A549 (cell line): ENCODE data around the gene NUP210. TPM values are rescaled to one million over a fixed set of nuclear protein-coding genes. Genes with fewer than 3 reads are reported as not detected.

ENCODE experiments used
- ATAC-seq, 2 experiments: fragments of 200-7000 bp in 1 of 2; fragments of >200 bp in 1 of 2; cut with Nextera tagmentation in 1 of 2; cut with Tn5 transposase in 1 of 2; 3 replicates each; pipeline versions ENCODE4 v1.8.0 to v1.9.1; 2018 to 2020; ENCODE audit warnings: mild to moderate bottlenecking in 1 of 2, moderate library complexity in 1 of 2
- CTCF ChIA-PET: fragments of 300-600 bp; sonication (Branson Sonifier 250); formaldehyde crosslinking; extraction: SDS; loops from one replicate; lab custom pipeline; 2021; ENCODE audit warnings: antibody characterized with exemption, inconsistent platforms; lab: Yijun Ruan, JAX
- POLR2A ChIA-PET: fragments of 350-600 bp; formaldehyde crosslinking; extraction: SDS; loops from one replicate; lab custom pipeline; 2021; ENCODE audit warnings: antibody characterized with exemption, inconsistent platforms; lab: Yijun Ruan, JAX
- DNase-seq, 2 experiments: peaks; one replicate each; pipeline versions ENCODE4 v3.0.0 to v3.0.0-alpha.2; 2011 to 2016; ENCODE audit warnings: low read depth in 1 of 2, low spot score in 1 of 2
- FAIRE-seq: peaks from 2 replicates; lab custom pipeline; 2011; peaks lifted over from hg19 to GRCh38; lab: Jason Lieb, UNC
- H3K27ac ChIP-seq, 2 experiments: fragments of >200 bp; sonication (Bioruptor Twin); formaldehyde crosslinking; 3 replicates each; pipeline ENCODE4 v1.5.1; 2016 to 2017
- H3K4me1 ChIP-seq: fragments of >200 bp; sonication (Bioruptor Twin); formaldehyde crosslinking; 3 replicates; pipeline ENCODE4 v1.6.1; 2016
- H3K4me2 ChIP-seq: fragments of >200 bp; sonication (Bioruptor Twin); formaldehyde crosslinking; 3 replicates; pipeline ENCODE4 v1.6.1; 2016
- H3K4me3 ChIP-seq: fragments of >200 bp; sonication (Bioruptor Twin); formaldehyde crosslinking; 3 replicates; pipeline ENCODE4 v1.5.1; 2016
- H3K9me3 ChIP-seq: fragments of >200 bp; sonication (Bioruptor Twin); formaldehyde crosslinking; 3 replicates; pipeline ENCODE4 v1.6.1; 2016
- CBX2 ChIP-seq: fragments of 200-600 bp; sonication (generic); IDR thresholded peaks from 2 replicates; pipeline ENCODE4 v1.6.1; 2016; ENCODE audit warnings: low read depth, mild to moderate bottlenecking, borderline replicate concordance
- CHD4 ChIP-seq: fragments of 200-600 bp; sonication (generic); IDR thresholded peaks from 2 replicates; pipeline ENCODE4 v1.6.1; 2016; ENCODE audit warnings: antibody characterized with exemption, mild to moderate bottlenecking, borderline replicate concordance
- EHMT2 ChIP-seq: fragments of 200-600 bp; sonication (generic); IDR thresholded peaks from 2 replicates; pipeline ENCODE4 v1.6.1; 2016; ENCODE audit warnings: antibody characterized with exemption, low read depth, mild to moderate bottlenecking, moderate library complexity
- ELK1 ChIP-seq: fragments of 150-350 bp; IDR thresholded peaks from 2 replicates; pipeline ENCODE4 v1.6.1; 2014; ENCODE audit warnings: low read depth, mild to moderate bottlenecking, low read length
- EP300 ChIP-seq, 2 experiments: fragments of >200 bp; sonication (Bioruptor Twin); formaldehyde crosslinking; IDR thresholded peaks; 2 replicates in 1 of 2; 3 replicates in 1 of 2; pipeline ENCODE4 v1.6.1; 2016 to 2017
- ESRRA ChIP-seq: fragments of 150-350 bp; IDR thresholded peaks from 2 replicates; pipeline ENCODE4 v1.6.1; 2014; ENCODE audit warnings: mild to moderate bottlenecking, low read length, borderline replicate concordance
- FOSB ChIP-seq: fragments of 250-450 bp; sonication (Bioruptor Pico); IDR thresholded peaks from 2 replicates; pipeline ENCODE4 v1.5.0; 2020; ENCODE audit warnings: mild to moderate bottlenecking, moderate library complexity
- FOSL2 ChIP-seq, 2 experiments: fragments of 450-650 bp in 1 of 2; fragments of >200 bp in 1 of 2; sonication (Bioruptor Twin) in 1 of 2; formaldehyde crosslinking; IDR thresholded peaks; 2 replicates each; pipeline versions ENCODE4 v1.5.0 to v1.6.1; 2016 to 2020; ENCODE audit warnings: mild to moderate bottlenecking in 1 of 2, moderate library complexity in 1 of 2
- HEYL ChIP-seq: fragments of 250-450 bp; sonication (Bioruptor Pico); IDR thresholded peaks from 2 replicates; pipeline ENCODE4 v1.8.0; 2021; ENCODE audit warnings: mild to moderate bottlenecking, moderate library complexity
- HOXB13 ChIP-seq: fragments of 250-450 bp; sonication (Bioruptor Pico); IDR thresholded peaks from 2 replicates; pipeline ENCODE4 v1.5.0; 2020; ENCODE audit warnings: low read depth, mild to moderate bottlenecking, moderate library complexity
- HOXB5 ChIP-seq: fragments of 250-450 bp; sonication (Bioruptor Pico); IDR thresholded peaks from 2 replicates; pipeline ENCODE4 v1.5.0; 2020; ENCODE audit warnings: mild to moderate bottlenecking, moderate library complexity
- JUNB ChIP-seq: fragments of >200 bp; sonication (Bioruptor Twin); formaldehyde crosslinking; IDR thresholded peaks from 2 replicates; pipeline ENCODE4 v1.6.1; 2016
- KDM1A ChIP-seq: fragments of 200-600 bp; sonication (generic); IDR thresholded peaks from 2 replicates; pipeline ENCODE4 v1.6.1; 2016; ENCODE audit warnings: low read depth, mild to moderate bottlenecking
- KDM5A ChIP-seq: fragments of 200-600 bp; sonication (generic); IDR thresholded peaks from 2 replicates; pipeline ENCODE4 v1.6.1; 2016; ENCODE audit warnings: antibody characterized with exemption, mild to moderate bottlenecking
- MYC ChIP-seq: IDR thresholded peaks from 2 replicates; pipeline ENCODE4 v1.6.1; 2012; ENCODE audit warnings: mild to moderate bottlenecking, inconsistent platforms, low read length, improper control_type of control experiment, borderline replicate concordance
- NR3C1 ChIP-seq: fragments of >200 bp; sonication (Bioruptor Twin); formaldehyde crosslinking; IDR thresholded peaks from 3 replicates; pipeline ENCODE4 v1.6.1; 2017
- PHF8 ChIP-seq: fragments of 200-600 bp; sonication (generic); IDR thresholded peaks from 2 replicates; pipeline ENCODE4 v1.6.1; 2016; ENCODE audit warnings: low read depth, mild to moderate bottlenecking, antibody characterized with exemption, moderate library complexity, borderline replicate concordance
- RARB ChIP-seq: fragments of 250-450 bp; sonication (Bioruptor Pico); IDR thresholded peaks from 2 replicates; pipeline ENCODE4 v1.8.0; 2021; ENCODE audit warnings: mild to moderate bottlenecking, moderate library complexity
- RNF2 ChIP-seq: fragments of 200-600 bp; sonication (generic); IDR thresholded peaks from 2 replicates; pipeline ENCODE4 v1.6.1; 2016; ENCODE audit warnings: low read depth, mild to moderate bottlenecking, antibody characterized with exemption, moderate library complexity, borderline replicate concordance
- SMC3 ChIP-seq: fragments of >200 bp; sonication (Bioruptor Twin); formaldehyde crosslinking; IDR thresholded peaks from 3 replicates; pipeline ENCODE4 v1.6.1; 2018; ENCODE audit warnings: inconsistent platforms
- TFCP2L1 ChIP-seq: fragments of 250-450 bp; sonication (Bioruptor Pico); IDR thresholded peaks from 2 replicates; pipeline ENCODE4 v1.5.0; 2021; ENCODE audit warnings: mild to moderate bottlenecking
- TP53 ChIP-seq: fragments of 250-450 bp; sonication (Bioruptor Pico); IDR thresholded peaks from 2 replicates; pipeline ENCODE4 v1.5.0; 2021; ENCODE audit warnings: mild to moderate bottlenecking, moderate library complexity
- ZNF302 ChIP-seq: fragments of 250-450 bp; sonication (Bioruptor Pico); IDR thresholded peaks from 2 replicates; pipeline ENCODE4 v1.9.0; 2021; ENCODE audit warnings: inconsistent platforms, mild to moderate bottlenecking, moderate library complexity
- ZSCAN20 ChIP-seq: fragments of 250-450 bp; sonication (Bioruptor Pico); IDR thresholded peaks from 2 replicates; pipeline ENCODE4 v1.8.0; 2022; ENCODE audit warnings: mild to moderate bottlenecking, moderate library complexity
- WGBS: methylation state at CpG from one replicate; pipeline ENCODE4 v1.1.6; 2017; ENCODE audit errors: missing lambda C conversion rate; 5-methylcytosine and 5-hydroxymethylcytosine counted together
- polyA plus RNA-seq, 4 experiments: library from polyadenylated mRNA; depleted of rRNA in 3 of 4; stranded (reverse); fragments of >200 nt; fragmentation: RNase III in 1 of 4; extraction: RNeasy Plus Mini Kit Qiagen cat#74134 plus additional on column Dnase treatment in 1 of 4; gene quantifications; 2 replicates in 3 of 4; 3 replicates in 1 of 4; pipeline ENCODE4 v1.2.3, GENCODE V29; 2011 to 2017
- TF ChIP-seq, protein P1 (sequence below): fragments of >200 bp; sonication (Bioruptor Twin); formaldehyde crosslinking; IDR thresholded peaks from 3 replicates; pipeline ENCODE4 v1.5.1; 2016

The NUP210 gene
- polyA plus RNA-seq, 2 of the 4 experiments (the other 2 are of a cell fraction), result 25.7 to 28.1 TPM

DNA sequence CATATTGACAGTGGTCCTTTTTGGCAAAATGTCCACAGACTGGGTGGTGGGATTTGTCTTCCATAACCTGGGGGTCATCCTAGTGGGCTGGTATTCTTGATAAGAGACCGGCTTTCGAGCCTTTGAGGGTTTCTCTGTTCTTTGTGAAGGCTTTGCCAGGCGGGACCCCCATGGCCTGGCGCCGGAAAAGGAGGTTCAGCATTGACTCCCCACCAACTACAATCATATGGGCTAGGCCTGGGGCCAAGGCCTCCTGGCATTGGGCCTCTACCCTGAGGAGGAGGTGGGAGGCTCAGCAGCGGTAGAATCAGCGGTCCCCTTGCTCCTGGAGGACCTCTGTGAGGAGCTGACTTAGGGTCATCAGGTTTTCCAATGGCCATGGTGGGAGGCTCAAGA lies 40.2 kb upstream of the NUP210 start:
- ATAC-seq, result no peak
- Histone ChIP-seq H3K4me1 (0 out of 3 replicates have a peak, but pooled peaks cover under 1% of the 10 kb centered on the region), H3K9me3 (no peaks in the 10 kb centered on the region), H3K4me3 (no peak overlapping the region), H3K27ac (no peak overlapping the region), H3K4me2 (no peak overlapping the region)
- CTCF ChIA-PET, result interaction anchor here (1.9 to 4.4 kb wide), 3 partner anchors 8 to 368 kb away, joined by 4 to 43 read pairs (median 30); no protein-coding TSS in a partner anchor
- WGBS, result 100% methylated on average over 7 of the region's 7 CpGs
- DNase-seq, result no peak
- POLR2A ChIA-PET, result no interaction called here
- TF ChIP-seq SMC3 (no peak), RARB (CRISPR knock-in tag) (no peak), CHD4 (no peak), HOXB5 (CRISPR knock-in tag) (no peak), CBX2 (no peak), JUNB (no peak), ZNF302 (CRISPR knock-in tag) (no peak), FOSL2 (IDR thresholded peaks at IDR 0.05) (no peak), FOSL2 (CRISPR knock-in tag; IDR thresholded peaks at IDR 0.05) (no peak), PHF8 (no peak), ZSCAN20 (no peak), KDM1A (no peak), ELK1 (no peak), RNF2 (no peak), HEYL (CRISPR knock-in tag) (no peak), FOSB (no peak), NR3C1 (no peak), KDM5A (no peak), TP53 (CRISPR knock-in tag) (no peak), HOXB13 (CRISPR knock-in tag) (no peak)
- TF ChIP-seq, protein P1, sequence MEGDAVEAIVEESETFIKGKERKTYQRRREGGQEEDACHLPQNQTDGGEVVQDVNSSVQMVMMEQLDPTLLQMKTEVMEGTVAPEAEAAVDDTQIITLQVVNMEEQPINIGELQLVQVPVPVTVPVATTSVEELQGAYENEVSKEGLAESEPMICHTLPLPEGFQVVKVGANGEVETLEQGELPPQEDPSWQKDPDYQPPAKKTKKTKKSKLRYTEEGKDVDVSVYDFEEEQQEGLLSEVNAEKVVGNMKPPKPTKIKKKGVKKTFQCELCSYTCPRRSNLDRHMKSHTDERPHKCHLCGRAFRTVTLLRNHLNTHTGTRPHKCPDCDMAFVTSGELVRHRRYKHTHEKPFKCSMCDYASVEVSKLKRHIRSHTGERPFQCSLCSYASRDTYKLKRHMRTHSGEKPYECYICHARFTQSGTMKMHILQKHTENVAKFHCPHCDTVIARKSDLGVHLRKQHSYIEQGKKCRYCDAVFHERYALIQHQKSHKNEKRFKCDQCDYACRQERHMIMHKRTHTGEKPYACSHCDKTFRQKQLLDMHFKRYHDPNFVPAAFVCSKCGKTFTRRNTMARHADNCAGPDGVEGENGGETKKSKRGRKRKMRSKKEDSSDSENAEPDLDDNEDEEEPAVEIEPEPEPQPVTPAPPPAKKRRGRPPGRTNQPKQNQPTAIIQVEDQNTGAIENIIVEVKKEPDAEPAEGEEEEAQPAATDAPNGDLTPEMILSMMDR, result no peak
- FAIRE-seq, result no peak

DNA sequence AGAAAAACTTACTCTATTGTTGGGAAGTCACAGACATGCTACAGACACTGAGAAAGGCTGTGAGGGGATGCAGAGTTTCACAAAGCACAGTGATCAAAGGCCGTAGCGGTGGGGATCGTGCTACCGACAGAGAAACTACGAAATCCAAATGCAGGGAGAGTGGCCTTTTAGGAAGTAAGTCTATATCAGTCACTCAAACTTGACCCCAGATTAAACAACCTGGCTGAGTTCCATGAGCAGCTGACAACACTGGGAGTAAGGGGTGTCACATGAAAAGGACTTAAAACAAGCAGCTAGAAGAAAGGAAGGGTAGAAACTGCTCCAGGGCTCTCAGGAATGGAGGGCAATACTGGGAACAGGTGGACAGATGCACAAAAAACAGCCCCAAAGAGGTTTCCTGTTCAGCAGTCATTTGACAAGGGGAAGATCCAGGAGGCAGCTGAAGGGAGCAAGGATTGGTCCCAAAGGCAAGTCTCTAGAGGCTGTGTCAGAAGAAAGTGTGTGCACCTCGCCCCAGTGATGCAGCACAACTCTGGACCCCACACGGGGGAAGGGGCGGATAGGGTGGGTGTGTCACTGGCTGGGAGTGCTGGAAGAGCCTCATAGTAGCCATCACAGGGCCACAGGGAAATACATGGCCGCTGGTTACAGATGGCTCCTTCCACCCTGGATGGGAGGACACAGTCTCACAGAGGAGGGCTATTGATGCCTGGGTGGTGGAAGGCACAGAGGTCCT lies 39.7 kb upstream of the NUP210 start:
- Histone ChIP-seq H3K27ac (no peak overlapping the region), H3K4me2 (no peak overlapping the region), H3K4me1 (0 out of 3 replicates have a peak, but pooled peaks cover 3% of the 10 kb centered on the region), H3K4me3 (no peak overlapping the region), H3K9me3 (no peaks in the 10 kb centered on the region)
- no peak for DNase-seq
- CTCF ChIA-PET, result interaction anchor here (1.5 to 4.4 kb wide), 3 partner anchors 7 to 258 kb away, joined by 3 to 43 read pairs (median 4); no protein-coding TSS in a partner anchor
- no peak for FAIRE-seq
- POLR2A ChIA-PET, result no interaction called here
- 69% methylated on average over 8 of the region's 9 CpGs for WGBS
- ATAC-seq, result no peak
- no peak for TF ChIP-seq FOSL2 (IDR thresholded peaks at IDR 0.05)
- no peak for TF ChIP-seq FOSL2 (CRISPR knock-in tag; IDR thresholded peaks at IDR 0.05)
- no peak for TF ChIP-seq ELK1
- no peak for TF ChIP-seq MYC
- TF ChIP-seq TP53 (CRISPR knock-in tag), result no peak
- TF ChIP-seq FOSB, result no peak
- TF ChIP-seq JUNB, result no peak
- TF ChIP-seq ZSCAN20, result no peak
- no peak for TF ChIP-seq EHMT2
- no peak for TF ChIP-seq ESRRA
- TF ChIP-seq ZNF302 (CRISPR knock-in tag), result no peak
- no peak for TF ChIP-seq SMC3
- TF ChIP-seq EP300 (IDR thresholded peaks at IDR 0.05), result no peak
- no peak for TF ChIP-seq HEYL (CRISPR knock-in tag)
- TF ChIP-seq TFCP2L1 (CRISPR knock-in tag), result no peak
